Kidney (tissue), 14 donors: ENCODE data around the gene MED26. TPM values are rescaled to one million over a fixed set of nuclear protein-coding genes. Genes with fewer than 3 reads are reported as not detected.
A peak's percentile ranks its signal among the peaks of the same experiment; 100 is the strongest.

Source experiments
- DNase-seq, 5 donors: peaks; one replicate each; pipeline ENCODE4 v3.0.0-alpha.2; 2013 to 2020
- FAIRE-seq: peaks from 2 replicates; lab custom pipeline; 2012; peaks lifted over from hg19 to GRCh38; lab: Jason Lieb, UNC
- H3K27ac ChIP-seq, 2 donors: one replicate each; pipeline ENCODE4 v1.7.0; 2013; ENCODE audit warnings: low read depth in 2 of 2, low read length in 2 of 2, inconsistent platforms in 1 of 2
- H3K27me3 ChIP-seq: one replicate; pipeline ENCODE4 v1.7.1; 2013; ENCODE audit warnings: low read length, inconsistent platforms; ENCODE audit not compliant: control insufficient read depth, insufficient read depth
- H3K36me3 ChIP-seq, 3 donors: one replicate each; pipeline versions ENCODE4 v1.7.0 to v1.7.1; 2013; ENCODE audit warnings: low read length in 3 of 3, control low read depth in 1 of 3, inconsistent platforms in 1 of 3; ENCODE audit not compliant: insufficient read depth in 3 of 3, control insufficient read depth in 2 of 3
- H3K4me1 ChIP-seq, 3 donors: one replicate each; pipeline versions ENCODE4 v1.7.0 to v1.7.1; 2013; ENCODE audit warnings: low read length in 3 of 3, inconsistent platforms in 1 of 3, low read depth in 1 of 3; ENCODE audit not compliant: control insufficient read depth in 2 of 3, insufficient read depth in 2 of 3
- H3K4me3 ChIP-seq, 3 donors: one replicate each; pipeline versions ENCODE4 v1.7.0 to v1.8.1; 2013; ENCODE audit warnings: low read length in 3 of 3, control low read depth in 1 of 3, inconsistent platforms in 1 of 3
- H3K9ac ChIP-seq, 3 donors: one replicate each; pipeline versions ENCODE4 v1.7.0 to v1.7.1; 2013; ENCODE audit warnings: low read length in 3 of 3, control low read depth in 1 of 3, inconsistent platforms in 1 of 3
- H3K9me3 ChIP-seq, 3 donors: one replicate each; pipeline versions ENCODE4 v1.7.0 to v1.7.1; 2013; ENCODE audit warnings: low read length in 3 of 3, control low read depth in 1 of 3, inconsistent platforms in 1 of 3; ENCODE audit not compliant: control insufficient read depth in 2 of 3, insufficient read depth in 1 of 3
- CTCF ChIP-seq: IDR thresholded peaks from 3 replicates; pipeline ENCODE4 v1.5.1; 2012; ENCODE audit warnings: mild to moderate bottlenecking, moderate library complexity, borderline replicate concordance; ENCODE audit not compliant: insufficient read depth; ENCODE audit errors: extremely low read depth
- intact Hi-C: fragments of 100-400 bp; cut with DNase I; formaldehyde crosslinking; loops from one replicate; pipeline ENCODE4 v1.11.1; 2022
- polyA plus RNA-seq: library from polyadenylated mRNA; stranded (reverse); fragments of 350-450 nt; fragmentation: Illumina TruSeq; extraction: RNeasy Lipid Tissue Mini Kit (QIAGEN cat#74804); gene quantifications from one replicate; pipeline ENCODE4 v1.2.3, GENCODE V29; 2014; ENCODE audit warnings: low read depth, low replicate concordance; ENCODE audit not compliant: insufficient read depth
- total RNA-seq: library from RNA; stranded (reverse); fragmentation: NEBNext Ultra II Directional; extraction: Animal tissue kit (Norgen Biotek cat#: 25700); gene quantifications from one replicate; pipeline ENCODE4 v1.2.1, GENCODE V29; 2021
- donor health status: control.
- donor health status: control.
- donor health status: control.
- donor health status: control.
- donor health status: control.
- donor health status: DM: yes; HTN: yes; CAD: no.
- donor health status: Normal renal cell carcinoma (clear cell type).

The MED26 gene
- total and polyA plus RNA-seq, 2 donors from 2014 or later: 3.6 to 11.8 TPM

- H3K4me1 ChIP-seq: peaks cover 0 to 19% (median 5%) of the 10 kb centered on the region in 3 donors
These were observed 32.9 kb upstream of the MED26 start, which contains the start of gene TMEM38A for GRCh38 chr19:16660763-16661479. Gene TMEM38A, plus strand, starts transcription at chr19:16661139. Its CDS starts 79 bp downstream, at chr19:16661218.

GRCh38 chr19:16659832-16660708 lies 32.1 kb upstream of the MED26 start, which contains the start of gene SMIM7:
Gene SMIM7, minus strand, starts transcription at chr19:16660144. Its CDS starts 34 bp downstream, at chr19:16660110.
- peak within 1 kb of the TSS; percentile 91 to 96 (median 92) for H3K4me3 ChIP-seq
- intact Hi-C loops: no loop called here
- peak within 1 kb of the TSS; percentile 93 to 96 for H3K27ac ChIP-seq
- DNase-seq: peak; percentile 99 to 100 (median 99)
- peak within 1 kb of the TSS; percentile 79 to 89 (median 83) for H3K9ac ChIP-seq
- no peaks in the 10 kb centered on the region for H3K9me3 ChIP-seq
- no peak for TF ChIP-seq CTCF
- no peaks in the 10 kb centered on the region for H3K27me3 ChIP-seq
- peak; percentile 66 for FAIRE-seq
- H3K36me3 ChIP-seq: peaks cover 5 to 19% (median 16%) of the 10 kb centered on the region in 3 donors
- peaks cover 0 to 19% (median 5%) of the 10 kb centered on the region in 3 donors for H3K4me1 ChIP-seq

More at GRCh38 chr19:16660763-16661479, 32.9 kb upstream of the MED26 start, which contains the start of gene TMEM38A:
- intact Hi-C loops: no loop called here
- peaks cover 5 to 15% (median 14%) of the 10 kb centered on the region in 3 donors for H3K36me3 ChIP-seq
- peak within 1 kb of the TSS; percentile 93 to 96 for H3K27ac ChIP-seq
- peak in 4 of 5 donors; percentile 35 to 81 (median 56) for DNase-seq
- H3K4me3 ChIP-seq: peak within 1 kb of the TSS; percentile 91 to 96 (median 92)
- FAIRE-seq: no peak
- no peak for TF ChIP-seq CTCF
- no peaks in the 10 kb centered on the region for H3K9me3 ChIP-seq
- H3K9ac ChIP-seq: peak within 1 kb of the TSS; percentile 65 to 89 (median 83)
- no peaks in the 10 kb centered on the region for H3K27me3 ChIP-seq

- H3K36me3 ChIP-seq: peaks cover 5 to 24% (median 21%) of the 10 kb centered on the region in 3 donors
- peak overlapping the region; percentile 15 to 79 (median 36) for H3K9ac ChIP-seq
- peak overlapping the region; percentile 53 to 69 for H3K27ac ChIP-seq
- H3K27me3 ChIP-seq: no peaks in the 10 kb centered on the region
- H3K4me1 ChIP-seq: peaks cover 0 to 19% (median 5%) of the 10 kb centered on the region in 3 donors
- peak overlapping the region; percentile 91 to 96 (median 92) for H3K4me3 ChIP-seq
- FAIRE-seq: no peak
- no peak for TF ChIP-seq CTCF
- intact Hi-C loops: no loop called here
- no peaks in the 10 kb centered on the region for H3K9me3 ChIP-seq
- no peak for DNase-seq
These were observed 31.4 kb upstream of the MED26 start for GRCh38 chr19:16659464-16659831.
